HCT116 (cell line): ENCODE data around the gene NEURL1B. TPM values are rescaled to one million over a fixed set of nuclear protein-coding genes. Genes with fewer than 3 reads are reported as not detected.

ENCODE experiments used
- ATAC-seq: fragments of 200-7000 bp; cut with Tn5 transposase; 2 replicates; pipeline ENCODE4 v1.9.1; 2020; ENCODE audit warnings: mild to moderate bottlenecking, moderate library complexity
- BruUV-seq: library from RNA; stranded (reverse); fragments of 400-500 nt; replicated peaks from 2 replicates; lab custom pipeline; 2021; lab: Mats Ljungman, UMichigan
- CTCF ChIA-PET: fragments of 300-600 bp; sonication (Branson Sonifier 250); formaldehyde crosslinking; loops from one replicate; lab custom pipeline; 2021; ENCODE audit warnings: antibody characterized with exemption; lab: Charles Lee
- POLR2A ChIA-PET: fragments of 300-600, 350-600 bp; sonication (Branson Sonifier 250); formaldehyde crosslinking; loops from one replicate; lab custom pipeline; 2021; ENCODE audit warnings: antibody characterized with exemption; lab: Charles Lee
- RAD21 ChIA-PET, 2 experiments: fragments of 300-600 bp; sonication (Branson Sonifier 250); formaldehyde crosslinking; loops; one replicate each; lab custom pipeline; 2023; ENCODE audit warnings: low total read pairs in 2 of 2; ENCODE audit not compliant: uncharacterized antibody in 2 of 2, unreplicated experiment in 2 of 2, low non-redundant PET in 1 of 2; lab: Charles Lee
- DNase-seq: peaks from one replicate; pipeline ENCODE4 v3.0.0-alpha.2; 2010; ENCODE audit warnings: low read depth, low spot score
- H2AFZ ChIP-seq: fragments of 200-600 bp; shearing (Covaris generic), sonication (generic); 2 replicates; pipeline ENCODE4 v1.6.1; 2017; ENCODE audit warnings: low read depth, mixed run types, mixed read lengths, antibody characterized with exemption, low read length; ENCODE audit not compliant: poor library complexity, severe bottlenecking
- H3K27ac ChIP-seq: 2 replicates; pipeline ENCODE4 v1.5.1; 2012; ENCODE audit warnings: low read depth, low read length
- H3K27me3 ChIP-seq: fragments of 200-600 bp; sonication (generic); 2 replicates; pipeline ENCODE4 v1.6.1; 2016; ENCODE audit warnings: mixed run types, low read length, mixed read lengths; ENCODE audit not compliant: insufficient read depth
- H3K36me3 ChIP-seq, 2 experiments: fragments of 200-500 bp in 1 of 2; fragments of 200-600 bp in 1 of 2; sonication (Bioruptor generic) in 1 of 2; sonication (generic) in 1 of 2; 2 replicates each; pipeline versions ENCODE4 v1.5.1 to v1.6.1; 2014 to 2016; ENCODE audit warnings: low read length in 2 of 2, inconsistent platforms in 1 of 2, mixed read lengths in 1 of 2, mixed run types in 1 of 2; ENCODE audit not compliant: insufficient read depth in 2 of 2, control insufficient read depth in 1 of 2
- H3K4me1 ChIP-seq, 2 experiments: fragments of 200-600 bp in 1 of 2; sonication (generic) in 1 of 2; 2 replicates each; pipeline versions ENCODE4 v1.5.1 to v1.6.1; 2012 to 2017; ENCODE audit warnings: low read length in 2 of 2, inconsistent platforms in 1 of 2, mild to moderate bottlenecking in 1 of 2, mixed read lengths in 1 of 2, mixed run types in 1 of 2, moderate library complexity in 1 of 2; ENCODE audit not compliant: insufficient read depth in 2 of 2, control insufficient read depth in 1 of 2
- H3K4me2 ChIP-seq: fragments of 200-600 bp; sonication (generic); 2 replicates; pipeline ENCODE4 v1.6.1; 2017; ENCODE audit warnings: mixed run types, low read length, mixed read lengths
- H3K4me3 ChIP-seq, 2 experiments: fragments of 200-600 bp in 1 of 2; sonication (generic) in 1 of 2; replicated peaks in 1 of 2; 2 replicates each; pipeline ENCODE4 v1.5.1; 2011 to 2016; ENCODE audit warnings: low read length in 2 of 2, control low read depth in 1 of 2, low read depth in 1 of 2, mild to moderate bottlenecking in 1 of 2, mixed read lengths in 1 of 2, mixed run types in 1 of 2
- H3K79me2 ChIP-seq: fragments of 200-600 bp; sonication (generic); 2 replicates; pipeline ENCODE4 v1.6.1; 2017; ENCODE audit warnings: mild to moderate bottlenecking, mixed run types, low read length, moderate library complexity, mixed read lengths; ENCODE audit not compliant: insufficient read depth
- H3K9ac ChIP-seq: fragments of 200-600 bp; sonication (generic); 2 replicates; pipeline ENCODE4 v1.6.1; 2016; ENCODE audit warnings: low read length, mixed read lengths
- H3K9me2 ChIP-seq: fragments of 200-600 bp; sonication (generic), shearing (Covaris generic); 2 replicates; pipeline ENCODE4 v1.6.1; 2017; ENCODE audit warnings: mixed run types, mild to moderate bottlenecking, moderate library complexity; ENCODE audit not compliant: insufficient read depth
- H3K9me3 ChIP-seq, 2 experiments: fragments of 200-500 bp in 1 of 2; fragments of 200-600 bp in 1 of 2; sonication (Bioruptor generic) in 1 of 2; sonication (generic) in 1 of 2; 2 replicates each; pipeline ENCODE4 v1.6.1; 2014 to 2017; ENCODE audit warnings: low read length in 2 of 2, mixed read lengths in 2 of 2, inconsistent platforms in 1 of 2, low read depth in 1 of 2, mild to moderate bottlenecking in 1 of 2, mixed run types in 1 of 2, moderate library complexity in 1 of 2; ENCODE audit not compliant: control insufficient read depth in 1 of 2, insufficient read depth in 1 of 2
- H4K20me1 ChIP-seq: fragments of 200-600 bp; sonication (generic), shearing (Covaris generic); 2 replicates; pipeline ENCODE4 v1.6.1; 2017; ENCODE audit warnings: mixed run types, mild to moderate bottlenecking, moderate library complexity; ENCODE audit not compliant: insufficient read depth
- CEBPB ChIP-seq: IDR thresholded peaks from 2 replicates; pipeline ENCODE4 v1.6.1; 2012; ENCODE audit warnings: low read depth
- EGR1 ChIP-seq: IDR thresholded peaks from 2 replicates; pipeline ENCODE4 v1.6.1; 2012; ENCODE audit warnings: low read depth
- ELF1 ChIP-seq: IDR thresholded peaks from 2 replicates; pipeline ENCODE4 v1.6.1; 2012; ENCODE audit warnings: low read depth, borderline replicate concordance
- FOSL1 ChIP-seq: IDR thresholded peaks from 2 replicates; pipeline ENCODE4 v1.6.1; 2012; ENCODE audit warnings: low read depth
- POLR2A ChIP-seq: IDR thresholded peaks from 2 replicates; pipeline ENCODE4 v1.7.0; 2011; ENCODE audit warnings: borderline replicate concordance; ENCODE audit not compliant: insufficient read depth, insufficient read length; ENCODE audit errors: extremely low read depth
- POLR2AphosphoS5 ChIP-seq: IDR thresholded peaks from 2 replicates; pipeline ENCODE4 v1.6.1; 2011; ENCODE audit warnings: mild to moderate bottlenecking, low read depth, low read length, moderate library complexity
- RAD21 ChIP-seq: IDR thresholded peaks from 2 replicates; pipeline ENCODE4 v1.6.1; 2012; ENCODE audit warnings: low read depth, mild to moderate bottlenecking
- SIN3A ChIP-seq: IDR thresholded peaks from 2 replicates; pipeline ENCODE4 v1.6.1; 2012; ENCODE audit warnings: low read depth
- SP1 ChIP-seq: IDR thresholded peaks from 2 replicates; pipeline ENCODE4 v1.6.1; 2012; ENCODE audit warnings: low read depth
- TCF7L2 ChIP-seq: IDR thresholded peaks from 2 replicates; pipeline ENCODE4 v1.7.0; 2011; ENCODE audit warnings: borderline replicate concordance, inconsistent platforms; ENCODE audit not compliant: insufficient read depth, insufficient read length; ENCODE audit errors: extremely low read depth
- YY1 ChIP-seq: IDR thresholded peaks from 2 replicates; pipeline ENCODE4 v1.6.1; 2011; ENCODE audit warnings: low read length, low read depth, moderate library complexity, mild to moderate bottlenecking; ENCODE audit not compliant: insufficient replicate concordance; ENCODE audit errors: extremely low read depth
- ZFX ChIP-seq: fragments of 450-650 bp; IDR thresholded peaks from 2 replicates; pipeline ENCODE4 v1.6.1; 2017
- ZNF274 ChIP-seq: fragments of 200-500 bp; sonication (Bioruptor generic); IDR thresholded peaks from 2 replicates; pipeline ENCODE4 v1.6.1; 2014; ENCODE audit warnings: mild to moderate bottlenecking, low read depth, low read length, inconsistent platforms
- intact Hi-C: fragments of 100-400 bp; cut with micrococcal nuclease; formaldehyde crosslinking; loops from 2 replicates; pipeline ENCODE4 v1.10.0; 2022
- total RNA-seq: library from RNA; stranded (reverse); gene quantifications from one replicate; pipeline ENCODE4 v1.2.1, GENCODE V29; 2021; ENCODE audit not compliant: unreplicated experiment
- TF ChIP-seq, protein P1 (sequence below): IDR thresholded peaks from 2 replicates; pipeline ENCODE4 v1.6.1; 2011; ENCODE audit warnings: mild to moderate bottlenecking, low read length, moderate library complexity; ENCODE audit not compliant: insufficient replicate concordance; ENCODE audit errors: extremely low read depth
- TF ChIP-seq, protein P2 (sequence below): IDR thresholded peaks from 2 replicates; pipeline ENCODE4 v1.6.1; 2012
- TF ChIP-seq, protein P3 (sequence below): IDR thresholded peaks from 2 replicates; pipeline ENCODE4 v1.6.1; 2012

The NEURL1B gene
- total RNA-seq, 1 experiment from 2014 or later, result 5.8 TPM

DNA sequence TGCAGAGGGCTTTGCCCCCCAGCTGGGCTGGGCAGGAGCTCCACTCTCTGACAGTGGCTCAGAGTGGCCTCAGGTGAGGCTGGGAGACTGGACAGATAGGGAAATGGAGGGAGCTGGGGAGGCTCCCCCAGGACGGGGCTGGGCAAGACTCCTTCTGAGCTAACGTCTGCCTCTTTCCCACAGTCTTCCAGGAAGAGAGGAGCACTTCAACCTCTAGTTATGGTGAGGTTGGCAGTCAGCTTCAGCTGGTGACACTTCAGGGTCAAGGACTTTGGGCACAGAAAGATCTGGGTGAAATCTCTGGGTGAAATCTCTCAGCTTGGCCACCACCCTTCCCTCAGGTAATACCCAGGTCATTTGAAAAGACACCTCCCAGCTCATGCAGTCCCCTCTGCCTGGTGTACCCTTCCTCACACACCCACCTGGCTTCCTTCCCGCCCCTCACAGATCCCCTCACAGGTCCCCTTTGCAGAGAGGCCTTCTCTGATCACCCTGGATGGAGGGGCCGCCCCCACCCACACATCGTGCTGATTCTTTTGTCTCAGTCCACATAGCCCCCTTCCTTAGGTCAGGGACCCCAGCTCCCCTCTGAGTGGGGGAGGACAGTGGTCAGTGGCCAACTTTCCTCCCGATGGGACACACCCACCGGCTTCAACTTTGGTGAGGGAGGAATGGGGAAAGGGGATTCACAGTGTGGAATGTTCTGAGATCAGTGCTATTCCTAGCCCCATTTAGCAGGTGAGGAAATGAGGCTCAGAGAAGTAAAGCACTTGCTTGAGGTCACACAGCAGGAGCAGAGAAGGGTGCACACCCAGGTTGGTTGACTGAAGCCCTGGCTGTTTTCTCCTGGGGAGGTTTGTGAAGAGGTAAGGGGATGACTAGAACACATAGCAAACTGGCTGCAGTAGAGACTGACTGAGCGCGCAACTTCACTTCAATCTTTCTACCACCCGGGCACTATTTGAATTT lies 15.8 kb upstream of the NEURL1B start:
- no peak overlapping the region for H3K4me2 ChIP-seq
- ATAC-seq (no peak), DNase-seq (no peak)
- BruUV-seq, result no TSS peak
- H3K27me3 ChIP-seq, result no peaks in the 10 kb centered on the region
- POLR2A ChIA-PET, result no interaction called here
- TF ChIP-seq POLR2AphosphoS5, result no peak
- TF ChIP-seq FOSL1, result no peak
- no peak for TF ChIP-seq CEBPB
- TF ChIP-seq, protein P1, sequence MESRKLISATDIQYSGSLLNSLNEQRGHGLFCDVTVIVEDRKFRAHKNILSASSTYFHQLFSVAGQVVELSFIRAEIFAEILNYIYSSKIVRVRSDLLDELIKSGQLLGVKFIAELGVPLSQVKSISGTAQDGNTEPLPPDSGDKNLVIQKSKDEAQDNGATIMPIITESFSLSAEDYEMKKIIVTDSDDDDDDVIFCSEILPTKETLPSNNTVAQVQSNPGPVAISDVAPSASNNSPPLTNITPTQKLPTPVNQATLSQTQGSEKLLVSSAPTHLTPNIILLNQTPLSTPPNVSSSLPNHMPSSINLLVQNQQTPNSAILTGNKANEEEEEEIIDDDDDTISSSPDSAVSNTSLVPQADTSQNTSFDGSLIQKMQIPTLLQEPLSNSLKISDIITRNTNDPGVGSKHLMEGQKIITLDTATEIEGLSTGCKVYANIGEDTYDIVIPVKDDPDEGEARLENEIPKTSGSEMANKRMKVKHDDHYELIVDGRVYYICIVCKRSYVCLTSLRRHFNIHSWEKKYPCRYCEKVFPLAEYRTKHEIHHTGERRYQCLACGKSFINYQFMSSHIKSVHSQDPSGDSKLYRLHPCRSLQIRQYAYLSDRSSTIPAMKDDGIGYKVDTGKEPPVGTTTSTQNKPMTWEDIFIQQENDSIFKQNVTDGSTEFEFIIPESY, result no peak
- TF ChIP-seq EGR1, result no peak
- TF ChIP-seq SIN3A, result no peak
- TF ChIP-seq, protein P2, sequence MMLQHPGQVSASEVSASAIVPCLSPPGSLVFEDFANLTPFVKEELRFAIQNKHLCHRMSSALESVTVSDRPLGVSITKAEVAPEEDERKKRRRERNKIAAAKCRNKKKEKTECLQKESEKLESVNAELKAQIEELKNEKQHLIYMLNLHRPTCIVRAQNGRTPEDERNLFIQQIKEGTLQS, result no peak
- no peak for TF ChIP-seq YY1
- no peak for TF ChIP-seq RAD21
- TF ChIP-seq SP1, result no peak
- TF ChIP-seq POLR2A, result no peak
- no peak for TF ChIP-seq ELF1
- no peak for TF ChIP-seq ZNF274
- TF ChIP-seq, protein P3, sequence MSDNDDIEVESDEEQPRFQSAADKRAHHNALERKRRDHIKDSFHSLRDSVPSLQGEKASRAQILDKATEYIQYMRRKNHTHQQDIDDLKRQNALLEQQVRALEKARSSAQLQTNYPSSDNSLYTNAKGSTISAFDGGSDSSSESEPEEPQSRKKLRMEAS, result no peak
- TF ChIP-seq TCF7L2, result no peak
- no peak for TF ChIP-seq ZFX
- H3K27ac ChIP-seq, result no peak overlapping the region
- no peaks in the 10 kb centered on the region for H4K20me1 ChIP-seq
- intact Hi-C loops, result no loop called here
- RAD21 ChIA-PET, result no interaction called here
- CTCF ChIA-PET, result no interaction called here
- H3K79me2 ChIP-seq, result no peaks in the 10 kb centered on the region
- no peaks in the 10 kb centered on the region for H3K36me3 ChIP-seq
- no peaks in the 10 kb centered on the region for H3K9me2 ChIP-seq
- no peak overlapping the region for H2AFZ ChIP-seq
- H3K9me3 ChIP-seq, result no peaks in the 10 kb centered on the region
- H3K4me3 ChIP-seq, result no peak overlapping the region
- peaks cover 7% of the 10 kb centered on the region in 2 experiments; a peak in 3 of 4 replicates for H3K4me1 ChIP-seq
- H3K9ac ChIP-seq, result no peak overlapping the region
